GM12873 (cell line): ENCODE data around the gene SEC14L1.

Experiments
- TF ChIP-seq, protein P1 (sequence below): IDR thresholded peaks from 2 replicates; pipeline ENCODE4 v1.5.1; 2012; ENCODE audit warnings: low read depth, mild to moderate bottlenecking, moderate library complexity, low read length, control low read depth; ENCODE audit not compliant: insufficient read depth; ENCODE audit errors: missing control alignments

Gene SEC14L1

DNA sequence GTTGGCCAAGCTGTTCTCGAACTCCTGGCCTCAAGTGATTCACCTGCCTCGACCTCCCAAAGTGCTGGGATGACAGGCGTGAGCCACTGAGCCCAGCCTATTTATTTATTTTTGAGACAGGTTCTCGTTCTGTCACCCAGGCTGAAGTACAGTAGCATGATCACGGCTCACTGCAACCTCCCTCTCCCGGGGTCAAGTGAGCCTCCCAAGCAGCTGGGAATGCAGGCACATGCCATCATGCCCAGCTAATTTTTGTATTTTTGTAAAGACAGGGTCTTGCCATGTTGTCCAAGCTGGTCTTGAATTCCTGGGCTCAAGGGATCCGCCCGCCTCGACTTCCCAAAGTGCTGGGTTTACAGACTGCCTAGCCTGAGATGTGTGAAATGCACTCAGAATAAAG lies 10.2 kb upstream of the SEC14L1 start:
- TF ChIP-seq, protein P1, sequence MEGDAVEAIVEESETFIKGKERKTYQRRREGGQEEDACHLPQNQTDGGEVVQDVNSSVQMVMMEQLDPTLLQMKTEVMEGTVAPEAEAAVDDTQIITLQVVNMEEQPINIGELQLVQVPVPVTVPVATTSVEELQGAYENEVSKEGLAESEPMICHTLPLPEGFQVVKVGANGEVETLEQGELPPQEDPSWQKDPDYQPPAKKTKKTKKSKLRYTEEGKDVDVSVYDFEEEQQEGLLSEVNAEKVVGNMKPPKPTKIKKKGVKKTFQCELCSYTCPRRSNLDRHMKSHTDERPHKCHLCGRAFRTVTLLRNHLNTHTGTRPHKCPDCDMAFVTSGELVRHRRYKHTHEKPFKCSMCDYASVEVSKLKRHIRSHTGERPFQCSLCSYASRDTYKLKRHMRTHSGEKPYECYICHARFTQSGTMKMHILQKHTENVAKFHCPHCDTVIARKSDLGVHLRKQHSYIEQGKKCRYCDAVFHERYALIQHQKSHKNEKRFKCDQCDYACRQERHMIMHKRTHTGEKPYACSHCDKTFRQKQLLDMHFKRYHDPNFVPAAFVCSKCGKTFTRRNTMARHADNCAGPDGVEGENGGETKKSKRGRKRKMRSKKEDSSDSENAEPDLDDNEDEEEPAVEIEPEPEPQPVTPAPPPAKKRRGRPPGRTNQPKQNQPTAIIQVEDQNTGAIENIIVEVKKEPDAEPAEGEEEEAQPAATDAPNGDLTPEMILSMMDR, result no peak

DNA sequence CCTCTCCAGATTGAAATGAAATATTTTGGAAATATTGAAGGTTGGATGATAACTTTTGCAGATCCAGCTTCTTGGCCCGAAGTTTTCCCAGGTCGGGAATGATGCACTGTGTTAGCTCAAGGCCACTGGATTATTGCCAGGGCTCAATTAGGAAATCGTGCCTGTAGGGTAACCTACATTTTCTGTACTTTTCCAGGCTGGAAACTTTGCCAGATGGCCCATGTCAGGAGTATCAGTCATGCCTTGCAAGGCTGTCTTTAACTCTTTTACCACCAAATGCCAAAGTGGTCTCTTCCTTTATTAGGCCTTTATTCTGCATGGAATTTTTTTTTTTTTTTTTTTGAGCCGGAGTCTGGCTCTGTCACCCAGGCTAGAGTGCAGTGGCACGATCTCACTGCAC lies 8.9 kb upstream of the SEC14L1 start:
- TF ChIP-seq, protein P1, result no peak

DNA sequence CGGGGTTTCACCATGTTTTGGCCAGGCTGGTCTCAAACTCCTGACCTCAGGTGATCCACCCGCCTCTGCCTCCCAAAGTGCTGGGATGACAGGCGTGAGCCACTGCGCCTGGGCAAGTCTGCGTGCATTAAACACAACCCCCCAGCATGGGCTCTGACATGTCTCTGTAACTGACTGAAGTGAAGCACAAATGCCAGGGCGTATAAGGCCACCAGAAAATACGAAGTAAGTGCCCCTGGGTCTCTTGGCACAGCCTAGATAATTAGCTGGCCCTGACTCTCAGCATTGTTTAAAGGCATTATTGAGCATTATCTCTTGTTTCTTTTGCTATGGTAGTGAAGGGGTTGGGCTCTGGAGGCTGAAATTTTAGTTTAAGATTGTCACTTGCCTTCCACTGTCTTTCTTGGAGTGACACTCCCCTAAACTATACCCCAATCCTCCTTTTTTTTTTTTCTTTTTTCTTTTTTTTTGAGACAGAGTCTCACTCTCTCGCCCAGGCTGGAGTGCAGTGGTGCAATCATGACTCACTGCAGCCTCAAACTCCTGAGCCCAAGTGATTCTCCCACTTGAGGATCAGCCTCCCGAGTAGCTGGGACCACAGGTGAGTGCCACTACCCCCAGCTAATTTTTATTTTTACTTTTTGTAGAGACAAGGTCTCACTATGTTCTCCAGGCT lies 8.2 kb upstream of the SEC14L1 start:
- TF ChIP-seq, protein P1, result no peak

DNA sequence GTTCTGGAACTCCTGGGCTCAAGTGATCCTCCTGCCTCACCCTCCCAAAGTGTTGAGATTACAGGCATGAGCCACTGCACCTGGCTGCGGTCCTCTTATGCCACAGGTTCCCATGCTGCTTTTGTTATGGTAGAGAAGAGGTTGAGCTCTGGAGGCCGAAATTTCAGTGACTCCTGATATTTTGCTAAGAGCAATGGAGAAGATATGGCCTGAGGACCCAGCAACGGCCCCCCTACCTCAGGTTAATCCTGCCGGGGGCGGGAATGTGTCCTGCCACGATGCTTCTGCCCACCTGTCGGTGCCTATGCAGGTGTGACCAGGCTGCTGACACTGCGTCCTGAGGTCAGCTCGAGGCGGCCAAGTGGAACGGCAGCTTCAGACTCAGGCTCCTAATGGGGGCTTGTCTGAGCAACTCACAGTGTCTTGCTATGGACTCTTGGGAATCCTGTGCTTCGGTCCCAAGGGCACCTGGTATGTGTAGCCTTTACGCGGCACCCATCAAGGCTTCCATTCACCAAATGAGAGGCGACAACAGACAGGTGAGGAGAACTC lies 7.6 kb upstream of the SEC14L1 start:
- TF ChIP-seq, protein P1, result no peak

DNA sequence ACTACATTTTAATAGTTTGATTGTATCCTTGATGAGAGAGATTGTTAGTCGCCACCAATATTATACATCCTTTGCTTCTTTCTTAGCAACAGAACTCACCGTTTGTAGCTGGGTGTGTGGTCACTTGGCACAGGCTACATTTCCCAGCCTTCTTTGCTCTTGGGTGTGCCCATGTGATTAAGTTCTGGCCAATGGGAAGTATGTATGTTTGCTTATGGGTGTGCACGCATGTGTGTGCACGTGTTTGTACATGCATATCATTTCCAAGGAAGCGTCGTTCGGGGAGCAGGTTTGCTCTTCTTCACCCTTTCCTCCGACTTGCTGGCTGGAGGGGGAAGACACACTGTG lies 4.4 kb upstream of the SEC14L1 start:
- TF ChIP-seq, protein P1, result no peak

GRCh38 chr17:77137111-77137510 lies 3.7 kb upstream of the SEC14L1 start:
- TF ChIP-seq, protein P1, result no peak

- TF ChIP-seq, protein P1, result peak; percentile 14
These were observed 447 bp upstream of the SEC14L1 start for GRCh38 chr17:77140166-77140877.
